CD4-positive, alpha-beta memory T cell (primary cell): Measurements from ENCODE around the gene PCSK6. TPM values are rescaled to one million over a fixed set of nuclear protein-coding genes. Genes with fewer than 3 reads are reported as not detected.

Experiments
- CTCF ChIA-PET: fragments of 350-600 bp; sonication (Branson Sonifier 250); formaldehyde crosslinking; loops from one replicate; lab custom pipeline; 2021; ENCODE audit warnings: inconsistent platforms; ENCODE audit not compliant: partially characterized antibody; lab: Charles Lee
- POLR2A ChIA-PET: fragments of 350-600 bp; sonication (Branson Sonifier 250); formaldehyde crosslinking; loops from one replicate; lab custom pipeline; 2021; ENCODE audit not compliant: partially characterized antibody; lab: Charles Lee
- DNase-seq, 5 donors: peaks; one replicate each; pipeline versions ENCODE4 v3.0.0 to v3.0.0-alpha.2; 2020 to 2022; ENCODE audit warnings: mixed read lengths in 1 of 5
- H3K27ac ChIP-seq: one replicate; pipeline ENCODE4 v1.7.0; 2013; ENCODE audit warnings: low read depth, low read length
- H3K27me3 ChIP-seq: 2 replicates; pipeline ENCODE4 v1.7.0; 2013; ENCODE audit warnings: mild to moderate bottlenecking, low read length, moderate library complexity; ENCODE audit not compliant: insufficient read depth
- H3K36me3 ChIP-seq: 2 replicates; pipeline ENCODE4 v1.7.0; 2013; ENCODE audit warnings: mild to moderate bottlenecking, low read length, moderate library complexity; ENCODE audit not compliant: insufficient read depth
- H3K4me1 ChIP-seq: 2 replicates; pipeline ENCODE4 v1.7.0; 2013; ENCODE audit warnings: mild to moderate bottlenecking, low read length, moderate library complexity; ENCODE audit not compliant: insufficient read depth
- H3K4me3 ChIP-seq, 2 donors: one replicate each; pipeline ENCODE4 v1.7.0; 2013; ENCODE audit warnings: low read length in 2 of 2, mild to moderate bottlenecking in 1 of 2
- H3K9me3 ChIP-seq, 2 donors: one replicate each; pipeline ENCODE4 v1.7.0; 2013; ENCODE audit warnings: low read length in 2 of 2, control low read depth in 1 of 2; ENCODE audit not compliant: control insufficient read depth in 1 of 2
- H3K27ac Mint-ChIP-seq, 7 donors: one replicate each; pipeline ENCODE4 v1.8.0; 2020 to 2021; ENCODE audit warnings: mixed read lengths in 7 of 7, mild to moderate bottlenecking in 6 of 7, inconsistent platforms in 3 of 7, moderate library complexity in 3 of 7
- H3K27me3 Mint-ChIP-seq, 2 donors: one replicate each; pipeline ENCODE4 v1.8.0; 2020 to 2021; ENCODE audit warnings: mixed read lengths in 2 of 2
- H3K36me3 Mint-ChIP-seq, 2 donors: one replicate each; pipeline ENCODE4 v1.8.0; 2020 to 2021; ENCODE audit warnings: mixed read lengths in 2 of 2, inconsistent platforms in 1 of 2, mild to moderate bottlenecking in 1 of 2
- H3K4me1 Mint-ChIP-seq, 4 donors: one replicate each; pipeline ENCODE4 v1.8.0; 2020 to 2021; ENCODE audit warnings: mixed read lengths in 4 of 4, mild to moderate bottlenecking in 1 of 4
- H3K4me3 Mint-ChIP-seq, 8 donors: one replicate each; pipeline ENCODE4 v1.8.0; 2020 to 2021; ENCODE audit warnings: mixed read lengths in 8 of 8, mild to moderate bottlenecking in 7 of 8, moderate library complexity in 6 of 8, inconsistent platforms in 3 of 8
- H3K9me3 Mint-ChIP-seq, 8 donors: one replicate each; pipeline ENCODE4 v1.8.0; 2020 to 2021; ENCODE audit warnings: mixed read lengths in 8 of 8, mild to moderate bottlenecking in 5 of 8, inconsistent platforms in 3 of 8, moderate library complexity in 1 of 8
- intact Hi-C: fragments of 100-400 bp; cut with micrococcal nuclease; formaldehyde crosslinking; loops from one replicate; pipeline ENCODE4 v1.15.1; 2023
- polyA plus RNA-seq, 2 donors: library from polyadenylated mRNA; unstranded; fragments of 300-500 nt; fragmentation: Illumina TruSeq; gene quantifications; one replicate each; pipeline ENCODE4 v1.2.3, GENCODE V29; 2021
- total RNA-seq, 2 experiments: library from RNA; stranded (reverse); gene quantifications; one replicate each; pipeline ENCODE4 v1.2.3, GENCODE V29; 2021

The PCSK6 gene
- total and polyA plus RNA-seq, 4 experiments from 2014 or later = 0.08 to 0.53 (median 0.32) TPM

DNA sequence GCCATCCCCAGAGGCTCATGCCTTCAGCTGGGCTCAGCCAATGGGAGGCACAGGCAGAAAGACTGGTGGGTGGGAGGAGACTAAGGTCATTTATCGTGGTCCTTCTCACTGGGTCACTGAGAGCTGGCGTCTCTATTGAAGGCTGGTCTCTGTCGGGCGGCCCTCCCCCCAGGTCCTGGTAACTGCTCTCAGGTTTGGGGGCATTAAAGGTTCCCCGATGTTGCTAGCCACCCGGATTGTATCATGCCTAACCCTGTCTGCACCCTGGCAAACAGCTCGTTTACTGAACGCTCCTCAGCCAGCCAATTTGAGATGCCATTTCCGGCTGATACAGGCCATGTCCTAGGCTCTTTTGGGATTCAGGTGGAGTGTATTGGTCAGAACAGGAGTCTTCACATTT, 222.7 kb downstream of the PCSK6 start:
- no peaks in the 10 kb centered on the region for H3K9me3 Mint-ChIP-seq
- no peaks in the 10 kb centered on the region for H3K9me3 ChIP-seq
- H3K27ac ChIP-seq = no peak overlapping the region
- POLR2A ChIA-PET = interaction anchor here (1.6 to 1.9 kb wide), 2 partner anchors 12 to 28 kb away, joined by 4 to 10 read pairs; partner anchors contain the start of gene SNRPA1
- H3K4me3 Mint-ChIP-seq = no peak overlapping the region
- intact Hi-C loops = no loop called here
- H3K27ac Mint-ChIP-seq = peak overlapping the region in 2 of 7 donors; percentile 32 to 72
- peaks cover 15% of the 10 kb centered on the region for H3K36me3 ChIP-seq
- peaks cover 19 to 31% of the 10 kb centered on the region in 2 donors for H3K36me3 Mint-ChIP-seq
- H3K4me1 Mint-ChIP-seq = no peaks in the 10 kb centered on the region
- CTCF ChIA-PET = interaction anchor here (1.3 to 2.0 kb wide), 4 partner anchors 8 to 374 kb away, joined by 4 to 12 read pairs (median 6); no protein-coding TSS in a partner anchor
- peaks cover 0 to 3% of the 10 kb centered on the region in 2 donors for H3K27me3 Mint-ChIP-seq
- no peak for DNase-seq
- H3K4me1 ChIP-seq = no peaks in the 10 kb centered on the region
- no peak overlapping the region for H3K4me3 ChIP-seq
- no peaks in the 10 kb centered on the region for H3K27me3 ChIP-seq

DNA sequence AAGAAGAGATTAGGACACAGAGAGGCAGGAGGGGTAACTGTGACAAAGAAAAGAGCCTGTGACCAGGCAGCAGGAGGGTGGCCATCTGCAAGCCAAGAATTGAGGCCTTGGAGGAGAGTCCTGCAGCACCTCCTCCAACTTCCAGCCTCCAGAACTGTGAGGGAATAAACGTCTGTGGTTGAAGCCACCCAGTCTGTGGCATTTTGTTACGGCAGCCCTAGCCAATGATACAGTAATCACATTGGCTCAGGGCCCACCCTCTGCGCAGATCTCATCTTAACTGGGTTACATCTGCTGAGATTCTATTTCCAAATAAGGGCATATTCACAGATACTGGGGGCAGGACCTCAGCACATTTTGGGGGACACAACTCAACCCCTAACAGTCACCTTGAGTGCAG, 223.5 kb downstream of the PCSK6 start:
- no peak for DNase-seq
- H3K27ac ChIP-seq = no peak overlapping the region
- H3K27me3 ChIP-seq = no peaks in the 10 kb centered on the region
- peaks cover 11 to 24% of the 10 kb centered on the region in 2 donors for H3K36me3 Mint-ChIP-seq
- H3K27ac Mint-ChIP-seq = no peak overlapping the region
- H3K4me3 Mint-ChIP-seq = no peak overlapping the region
- H3K4me3 ChIP-seq = no peak overlapping the region
- no peaks in the 10 kb centered on the region for H3K4me1 Mint-ChIP-seq
- H3K4me1 ChIP-seq = no peaks in the 10 kb centered on the region
- CTCF ChIA-PET = interaction anchor here (2.0 kb wide), 2 partner anchors 7 to 375 kb away, joined by 5 to 8 read pairs; no protein-coding TSS in a partner anchor
- no peaks in the 10 kb centered on the region for H3K9me3 Mint-ChIP-seq
- intact Hi-C loops = no loop called here
- peaks cover 7% of the 10 kb centered on the region for H3K36me3 ChIP-seq
- H3K9me3 ChIP-seq = no peaks in the 10 kb centered on the region
- POLR2A ChIA-PET = no interaction called here
- H3K27me3 Mint-ChIP-seq = peaks cover 0 to 3% of the 10 kb centered on the region in 2 donors

DNA sequence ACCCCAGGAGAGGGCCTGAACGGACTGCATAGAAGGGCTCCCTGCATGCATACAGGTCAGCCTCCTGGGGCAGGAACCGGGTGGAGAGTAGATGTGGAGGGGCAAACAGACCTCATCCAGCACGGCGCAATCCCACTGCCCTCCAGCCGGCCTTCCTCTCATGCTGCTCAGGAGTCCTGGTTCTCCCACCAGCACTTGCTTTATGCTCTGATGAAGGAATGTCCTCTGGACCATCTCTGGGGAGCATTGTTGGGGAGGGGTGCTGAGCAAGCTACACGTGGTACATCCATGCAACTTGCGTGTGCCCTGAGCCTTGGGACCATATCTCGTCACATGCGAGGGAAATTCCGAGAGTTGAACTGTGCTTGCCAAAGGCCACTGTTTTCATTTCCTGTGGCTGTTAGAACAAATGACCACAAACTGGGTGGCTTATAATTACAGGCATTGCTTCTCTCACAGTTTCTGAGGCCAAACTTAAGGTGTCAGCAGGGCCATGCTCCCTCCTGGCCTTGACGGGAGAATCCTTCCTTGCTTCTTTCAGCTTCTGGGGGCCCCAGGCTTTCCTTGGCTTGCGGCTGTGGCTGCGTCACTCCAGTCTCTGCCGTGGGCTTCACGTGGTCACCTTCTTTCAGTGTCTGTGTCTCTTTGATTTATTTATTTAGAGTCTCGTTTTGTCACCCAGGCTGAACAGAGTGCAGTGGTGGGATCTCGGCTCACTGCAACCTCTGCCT, 224.4 kb downstream of the PCSK6 start:
- H3K9me3 ChIP-seq = no peaks in the 10 kb centered on the region
- Mint-ChIP-seq H3K27ac (no peak overlapping the region), H3K36me3 (peaks cover 6 to 16% of the 10 kb centered on the region in 2 donors), H3K4me3 (no peak overlapping the region), H3K27me3 (peaks cover 0 to 3% of the 10 kb centered on the region in 2 donors), H3K4me1 (no peaks in the 10 kb centered on the region), H3K9me3 (no peaks in the 10 kb centered on the region)
- H3K27ac ChIP-seq = no peak overlapping the region
- no peaks in the 10 kb centered on the region for H3K27me3 ChIP-seq
- no peaks in the 10 kb centered on the region for H3K4me1 ChIP-seq
- ChIA-PET POLR2A (no interaction called here), CTCF (no interaction called here)
- no peaks in the 10 kb centered on the region for H3K36me3 ChIP-seq
- intact Hi-C loops = no loop called here
- no peak overlapping the region for H3K4me3 ChIP-seq
- DNase-seq = no peak

DNA sequence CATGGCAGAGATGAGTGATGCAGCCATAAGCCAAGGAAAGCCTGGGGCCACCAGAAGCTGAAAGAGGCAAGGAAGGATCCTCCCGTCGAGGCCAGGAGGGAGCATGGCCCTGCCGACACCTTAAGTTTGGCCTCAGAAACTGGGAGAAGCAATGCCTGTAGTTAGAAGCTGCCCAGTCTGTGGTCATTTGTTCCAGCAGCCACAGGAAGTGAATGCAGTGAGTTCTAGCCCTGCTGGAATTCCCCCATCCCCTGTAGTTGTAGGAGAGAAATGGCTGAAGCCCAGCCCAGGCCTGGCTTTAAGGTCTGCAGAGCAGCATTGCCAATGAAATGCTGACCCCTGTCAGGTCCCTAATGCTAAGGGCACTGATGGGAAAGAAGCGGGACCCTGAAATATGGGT, 225.5 kb downstream of the PCSK6 start:
- Histone ChIP-seq H3K27me3 (no peaks in the 10 kb centered on the region), H3K27ac (no peak overlapping the region), H3K4me3 (no peak overlapping the region), H3K4me1 (no peaks in the 10 kb centered on the region), H3K36me3 (no peaks in the 10 kb centered on the region), H3K9me3 (no peaks in the 10 kb centered on the region)
- intact Hi-C loops = no loop called here
- peaks cover 0 to 5% of the 10 kb centered on the region in 2 donors for H3K36me3 Mint-ChIP-seq
- POLR2A ChIA-PET = no interaction called here
- no peak for DNase-seq
- no peak overlapping the region for H3K27ac Mint-ChIP-seq
- no peak overlapping the region for H3K4me3 Mint-ChIP-seq
- CTCF ChIA-PET = no interaction called here
- H3K27me3 Mint-ChIP-seq = peaks cover 0 to 6% of the 10 kb centered on the region in 2 donors
- H3K4me1 Mint-ChIP-seq = no peaks in the 10 kb centered on the region
- H3K9me3 Mint-ChIP-seq = no peaks in the 10 kb centered on the region

DNA sequence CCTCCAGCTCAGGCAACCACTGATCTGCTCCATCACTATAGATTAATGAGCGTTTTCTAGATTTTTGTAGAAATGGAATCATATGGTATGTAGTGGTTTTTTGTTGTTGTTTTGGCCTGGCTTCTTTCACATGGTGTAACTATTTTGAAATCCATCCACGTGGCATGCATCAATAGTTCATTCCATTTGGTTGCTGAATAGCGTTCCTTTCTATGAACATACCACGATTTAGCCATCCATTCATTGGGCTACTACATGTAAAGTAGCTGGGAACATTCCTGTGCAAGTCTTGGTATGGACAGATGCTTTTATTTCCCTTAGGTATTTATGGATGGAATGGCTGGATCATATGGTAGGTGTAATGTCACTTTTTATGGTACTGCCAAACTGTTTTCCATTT, 227.0 kb downstream of the PCSK6 start:
- Histone ChIP-seq H3K4me3 (no peak overlapping the region), H3K9me3 (no peaks in the 10 kb centered on the region), H3K36me3 (no peaks in the 10 kb centered on the region), H3K27me3 (no peaks in the 10 kb centered on the region), H3K4me1 (no peaks in the 10 kb centered on the region), H3K27ac (no peak overlapping the region)
- no peak for DNase-seq
- H3K4me1 Mint-ChIP-seq = peaks cover 0 to 3% (median 0%) of the 10 kb centered on the region in 4 donors
- peaks cover 0 to 6% of the 10 kb centered on the region in 2 donors for H3K27me3 Mint-ChIP-seq
- POLR2A ChIA-PET = interaction anchor here (0.6 kb wide), 1 partner anchor 11 kb away, joined by 3 read pairs; the partner anchor contains the start of gene CHSY1
- intact Hi-C loops = no loop called here
- no peaks in the 10 kb centered on the region for H3K9me3 Mint-ChIP-seq
- no peaks in the 10 kb centered on the region for H3K36me3 Mint-ChIP-seq
- H3K4me3 Mint-ChIP-seq = no peak overlapping the region
- CTCF ChIA-PET = interaction anchor here (1.0 to 3.9 kb wide), 5 partner anchors 169 to 254 kb away, joined by 3 to 12 read pairs (median 4); no protein-coding TSS in a partner anchor
- H3K27ac Mint-ChIP-seq = no peak overlapping the region

DNA sequence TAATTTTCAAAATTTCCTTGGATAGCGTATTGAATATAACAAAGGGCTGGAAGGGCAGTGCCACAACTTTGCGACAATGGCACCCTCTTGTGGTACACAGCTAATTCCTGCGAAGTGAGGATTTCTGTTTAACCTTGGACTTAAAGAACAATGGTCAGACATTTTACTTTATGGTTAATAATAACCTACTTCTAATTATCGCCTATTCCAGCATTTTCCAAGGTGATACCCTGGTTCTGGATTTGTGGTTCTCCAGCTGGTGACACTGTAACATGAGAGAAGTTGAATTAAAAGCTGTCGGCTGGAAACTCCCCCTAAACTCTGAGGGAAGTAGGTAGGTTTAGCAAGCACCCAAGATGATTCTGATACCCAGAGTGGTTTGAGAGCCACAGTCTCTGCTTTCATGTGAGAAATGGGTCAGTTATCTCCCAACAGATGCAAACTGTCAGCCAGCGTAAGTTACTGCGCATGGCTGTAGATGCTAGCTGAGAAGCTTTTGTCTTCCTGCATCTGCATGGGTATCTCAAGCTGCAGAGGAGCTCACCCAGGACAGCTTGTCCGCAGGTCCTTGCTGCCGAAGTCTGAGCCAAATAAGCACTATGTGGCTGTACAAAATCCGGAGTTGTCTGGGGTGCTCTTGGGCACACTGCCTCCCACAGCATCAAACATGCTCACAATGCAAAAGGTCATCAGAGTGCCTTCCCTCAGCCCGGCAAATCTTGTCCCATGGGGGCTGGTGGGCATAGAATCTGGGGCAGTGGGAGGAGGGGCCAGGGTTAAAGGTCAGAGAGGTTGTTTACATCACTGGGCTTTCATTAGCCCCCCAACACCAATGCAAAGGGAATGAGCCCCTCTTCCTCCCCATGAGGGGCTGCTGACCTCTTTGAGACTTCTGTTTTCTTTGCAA, 231.0 kb downstream of the PCSK6 start:
- Histone ChIP-seq H3K4me1 (no peaks in the 10 kb centered on the region), H3K4me3 (no peak overlapping the region), H3K27ac (no peak overlapping the region), H3K36me3 (no peaks in the 10 kb centered on the region), H3K27me3 (no peaks in the 10 kb centered on the region), H3K9me3 (no peaks in the 10 kb centered on the region)
- Mint-ChIP-seq H3K4me3 (no peak overlapping the region), H3K4me1 (peaks cover 0 to 3% (median under 1%) of the 10 kb centered on the region in 4 donors), H3K27me3 (peaks cover 0 to 6% of the 10 kb centered on the region in 2 donors), H3K27ac (peak overlapping the region in 1 of 7 donors; percentile 53), H3K36me3 (no peaks in the 10 kb centered on the region), H3K9me3 (no peaks in the 10 kb centered on the region)
- intact Hi-C loops = loop anchor here (1.0 kb wide), 1 partner anchor 170 kb away; no protein-coding TSS in a partner anchor
- CTCF ChIA-PET = interaction anchor here (0.8 to 3.1 kb wide), 31 partner anchors 8 to 383 kb away, joined by 3 to 49 read pairs (median 5); partner anchors contain the start of gene SNRPA1
- POLR2A ChIA-PET = interaction anchor here (0.7 to 1.2 kb wide), 2 partner anchors 131 to 250 kb away, joined by 3 read pairs; no protein-coding TSS in a partner anchor
- peak in 4 of 5 donors; percentile 49 to 61 (median 52) for DNase-seq
